ENCODE results near the gene KRT80.
A peak's percentile ranks its signal among the peaks of the same experiment; 100 is the strongest.

Gene KRT80

GRCh38 chr12:52228931-52229330, 37.1 kb upstream of the KRT80 start:
- DNase-seq, result no peak

GRCh38 chr12:52228366-52228765, 36.6 kb upstream of the KRT80 start:
- DNase-seq, result no peak

- DNase-seq, result no peak
Observed at GRCh38 chr12:52227606-52228166, 35.9 kb upstream of the KRT80 start.

- no peak for DNase-seq
Observed at GRCh38 chr12:52226446-52226845, 34.6 kb upstream of the KRT80 start.

GRCh38 chr12:52225752-52226151, 33.9 kb upstream of the KRT80 start:
- DNase-seq, result no peak

GRCh38 chr12:52224151-52224550, 32.3 kb upstream of the KRT80 start:
- no peak for DNase-seq

- DNase-seq, result no peak
Observed at GRCh38 chr12:52223406-52224039, 31.7 kb upstream of the KRT80 start.

- DNase-seq, result no peak
Observed at GRCh38 chr12:52222692-52223091, 30.9 kb upstream of the KRT80 start.

- no peak for DNase-seq
Observed at GRCh38 chr12:52221912-52222457, 30.2 kb upstream of the KRT80 start.

- DNase-seq, result no peak
Observed at GRCh38 chr12:52221070-52221781, 29.4 kb upstream of the KRT80 start.

- no peak for DNase-seq
Observed at GRCh38 chr12:52220477-52220876, 28.7 kb upstream of the KRT80 start.

- DNase-seq, result no peak
Observed at GRCh38 chr12:52218001-52218400, 26.2 kb upstream of the KRT80 start.

- DNase-seq, result no peak
Observed at GRCh38 chr12:52217223-52217622, 25.4 kb upstream of the KRT80 start.

GRCh38 chr12:52216807-52217206, 25.0 kb upstream of the KRT80 start:
- DNase-seq, result no peak

- DNase-seq, result no peak
Observed at GRCh38 chr12:52216100-52216499, 24.3 kb upstream of the KRT80 start.

GRCh38 chr12:52215587-52216031, 23.8 kb upstream of the KRT80 start:
- DNase-seq, result no peak

- no peak for DNase-seq
Observed at GRCh38 chr12:52214421-52214802, 22.6 kb upstream of the KRT80 start.

GRCh38 chr12:52213564-52214420, 22.0 kb upstream of the KRT80 start:
- peak; percentile 62 for DNase-seq

GRCh38 chr12:52212701-52213563, 21.1 kb upstream of the KRT80 start:
- no peak for DNase-seq

GRCh38 chr12:52211716-52212585, 20.1 kb upstream of the KRT80 start:
- no peak for DNase-seq

Data from NCI-H526 treated with DMSO at 0.1 percent for 48 hours (cell line).